GM12891 (cell line): ENCODE results near the gene FKBP4.

Experiments
- DNase-seq: peaks from one replicate; pipeline ENCODE4 v3.0.0; 2011; ENCODE audit warnings: low spot score; ENCODE audit not compliant: insufficient read length
- FAIRE-seq: peaks from 2 replicates; lab custom pipeline; 2011; peaks lifted over from hg19 to GRCh38; lab: Jason Lieb, UNC
- PAX5 ChIP-seq: IDR thresholded peaks from 2 replicates; pipeline ENCODE4 v1.6.1; 2011; ENCODE audit warnings: low read length, moderate library complexity, mild to moderate bottlenecking; ENCODE audit not compliant: insufficient read depth, severe bottlenecking
- POLR2A ChIP-seq: IDR thresholded peaks from 2 replicates; pipeline ENCODE4 v1.6.1; 2011; ENCODE audit warnings: low read depth, low read length, control low read depth
- POLR2AphosphoS5 ChIP-seq: IDR thresholded peaks from 2 replicates; pipeline ENCODE4 v1.6.1; 2011; ENCODE audit warnings: low read depth, low read length, control low read depth
- POU2F2 ChIP-seq: IDR thresholded peaks from 2 replicates; pipeline ENCODE4 v1.6.1; 2011; ENCODE audit warnings: low read depth, mild to moderate bottlenecking, control low read depth, low read length, moderate library complexity
- SPI1 ChIP-seq: IDR thresholded peaks from 2 replicates; pipeline ENCODE4 v1.6.1; 2011; ENCODE audit warnings: low read depth, low read length, control low read depth
- TAF1 ChIP-seq: IDR thresholded peaks from 2 replicates; pipeline ENCODE4 v1.6.1; 2011; ENCODE audit warnings: low read depth, low read length, control low read depth

The FKBP4 gene

GRCh38 chr12:2811801-2812200 is 17.0 kb downstream of the FKBP4 start:
- DNase-seq, result no peak
- no peak for FAIRE-seq
- TF ChIP-seq POLR2A, result no peak
- TF ChIP-seq SPI1, result no peak
- TF ChIP-seq POU2F2, result no peak
- no peak for TF ChIP-seq POLR2AphosphoS5
- TF ChIP-seq PAX5, result no peak
- TF ChIP-seq TAF1, result no peak

- peak; percentile 29 for TF ChIP-seq PAX5
- TF ChIP-seq POU2F2, result peak; percentile 81
- peak; percentile 76 for TF ChIP-seq SPI1
- peak; percentile 98 for TF ChIP-seq POLR2A
- TF ChIP-seq POLR2AphosphoS5, result peak; percentile 98
- TF ChIP-seq TAF1, result peak; percentile 88
- FAIRE-seq, result peak; percentile 96
Observed at GRCh38 chr12:2812290-2813213, 17.8 kb downstream of the FKBP4 start, which contains the start of gene ITFG2. Gene ITFG2 (plus strand): TSS chr12:2812668. CDS start chr12:2812761, 93 bp downstream.

GRCh38 chr12:2813214-2814185 is 18.7 kb downstream of the FKBP4 start:
- peak; percentile 54 for DNase-seq
- TF ChIP-seq SPI1 (peak; percentile 19; the same call in 1 of the 2 replicates), POU2F2 (no peak), PAX5 (no peak)
- FAIRE-seq, result peak; percentile 23

More at GRCh38 chr12:2812290-2813213, 17.8 kb downstream of the FKBP4 start, which contains the start of gene ITFG2:
- DNase-seq, result peak; percentile 83

DNA sequence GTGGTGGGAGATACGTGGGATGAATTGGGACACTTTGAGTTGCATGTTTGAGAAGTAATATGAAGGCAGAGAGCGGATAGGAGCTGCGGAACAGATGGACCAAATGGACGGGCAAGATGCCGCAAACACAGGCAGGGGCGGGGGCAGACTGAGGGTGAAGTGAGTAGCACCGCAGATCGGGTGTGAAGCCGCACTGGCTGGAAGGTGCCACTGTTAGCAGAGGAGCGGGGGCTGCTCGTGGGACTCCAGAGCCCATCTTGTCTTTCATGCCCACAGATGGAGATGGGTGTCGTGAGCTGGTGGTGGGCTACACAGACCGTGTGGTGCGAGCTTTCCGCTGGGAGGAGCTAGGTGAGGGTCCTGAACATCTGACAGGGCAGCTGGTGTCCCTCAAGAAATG is 25.0 kb downstream of the FKBP4 start:
- FAIRE-seq (no peak), DNase-seq (no peak)
- TF ChIP-seq POLR2AphosphoS5 (no peak), POLR2A (no peak), TAF1 (no peak), POU2F2 (no peak), PAX5 (no peak), SPI1 (no peak)

DNA sequence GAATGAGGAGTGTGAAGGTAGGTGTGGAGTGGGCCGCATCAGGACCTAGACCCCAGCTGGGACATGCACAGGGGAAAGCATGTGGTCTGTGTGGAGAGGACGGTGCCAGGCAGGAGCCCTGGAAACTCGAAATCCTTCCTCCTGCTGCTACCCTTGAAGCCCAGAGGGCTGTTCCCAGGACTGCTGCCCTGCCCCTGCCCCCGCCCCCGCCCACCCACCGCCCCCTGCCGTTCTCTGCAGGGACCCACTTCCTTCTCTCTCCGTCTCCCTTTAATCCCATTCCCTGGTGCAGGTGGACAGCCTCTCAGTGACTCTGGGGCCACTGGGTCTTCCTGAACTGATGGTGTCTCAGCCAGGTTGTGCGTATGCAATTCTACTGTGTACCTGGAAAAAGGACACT is 25.7 kb downstream of the FKBP4 start:
- no peak for TF ChIP-seq POLR2A
- no peak for TF ChIP-seq TAF1
- TF ChIP-seq POU2F2, result no peak
- no peak for TF ChIP-seq SPI1
- DNase-seq, result no peak
- FAIRE-seq, result no peak

DNA sequence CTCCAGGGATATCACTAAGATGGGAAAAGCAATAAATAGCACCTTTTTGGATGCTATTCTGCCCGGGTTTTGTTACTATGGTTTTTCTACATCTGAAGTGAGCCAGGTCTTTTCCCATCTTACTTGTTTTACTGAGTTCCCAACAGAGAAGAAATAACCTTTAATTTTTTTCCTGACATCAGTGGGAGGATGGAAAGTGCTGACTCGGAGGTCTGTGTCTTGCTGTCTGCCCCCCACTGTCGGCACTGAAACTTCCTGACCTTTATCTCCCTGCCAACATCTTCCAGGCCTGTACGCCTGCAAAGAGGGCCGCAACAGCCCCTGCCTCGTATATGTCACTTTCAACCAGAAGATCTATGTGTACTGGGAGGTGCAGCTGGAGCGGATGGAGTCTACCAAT is 28.7 kb downstream of the FKBP4 start:
- no peak for FAIRE-seq
- DNase-seq, result no peak
- TF ChIP-seq TAF1 (no peak), POLR2AphosphoS5 (no peak), POU2F2 (no peak), PAX5 (no peak), POLR2A (no peak), SPI1 (no peak)

GRCh38 chr12:2824541-2824940 is 29.8 kb downstream of the FKBP4 start:
- no peak for FAIRE-seq
- no peak for DNase-seq
- no peak for TF ChIP-seq POU2F2
- no peak for TF ChIP-seq PAX5
- no peak for TF ChIP-seq SPI1
- no peak for TF ChIP-seq TAF1
- TF ChIP-seq POLR2AphosphoS5, result no peak
- TF ChIP-seq POLR2A, result no peak

GRCh38 chr12:2825132-2825531 is 30.4 kb downstream of the FKBP4 start:
- no peak for DNase-seq
- no peak for FAIRE-seq
- no peak for TF ChIP-seq PAX5
- TF ChIP-seq SPI1, result no peak
- no peak for TF ChIP-seq POLR2A
- no peak for TF ChIP-seq POU2F2
- TF ChIP-seq TAF1, result no peak
- no peak for TF ChIP-seq POLR2AphosphoS5

GRCh38 chr12:2826036-2826435 is 31.3 kb downstream of the FKBP4 start:
- TF ChIP-seq TAF1 (no peak), POLR2A (no peak), POU2F2 (no peak), PAX5 (no peak), SPI1 (no peak), POLR2AphosphoS5 (no peak)
- no peak for DNase-seq
- FAIRE-seq, result no peak
